HG03175 (cell line): ENCODE data around the gene HIVEP2.

Experiments used
- ATAC-seq: cut with Tn5 transposase; IDR thresholded peaks from one replicate; pipeline ENCODE4 v1.9.1; 2021; ENCODE audit warnings: mild to moderate bottlenecking, moderate library complexity; ENCODE audit not compliant: unreplicated experiment

Gene HIVEP2

DNA sequence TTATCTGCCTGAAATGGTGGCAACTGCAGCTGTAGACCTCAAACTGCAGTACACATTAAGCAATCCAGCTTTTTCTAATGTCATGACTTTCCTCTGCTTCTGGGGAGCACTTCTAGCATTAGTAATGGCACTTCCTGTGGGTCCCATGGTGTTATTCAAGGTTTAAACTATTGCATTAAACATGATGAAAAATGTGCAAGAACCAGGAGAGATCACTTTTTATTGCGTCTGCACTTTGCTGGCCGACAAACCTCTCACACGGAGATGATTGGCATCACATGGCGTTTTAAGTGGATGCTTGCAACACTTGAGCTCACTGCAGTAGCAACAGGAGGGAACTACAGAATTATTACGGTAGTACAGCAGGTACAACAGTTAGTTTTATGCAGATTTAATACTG lies 148.4 kb downstream of the HIVEP2 start:
- ATAC-seq = no peak

DNA sequence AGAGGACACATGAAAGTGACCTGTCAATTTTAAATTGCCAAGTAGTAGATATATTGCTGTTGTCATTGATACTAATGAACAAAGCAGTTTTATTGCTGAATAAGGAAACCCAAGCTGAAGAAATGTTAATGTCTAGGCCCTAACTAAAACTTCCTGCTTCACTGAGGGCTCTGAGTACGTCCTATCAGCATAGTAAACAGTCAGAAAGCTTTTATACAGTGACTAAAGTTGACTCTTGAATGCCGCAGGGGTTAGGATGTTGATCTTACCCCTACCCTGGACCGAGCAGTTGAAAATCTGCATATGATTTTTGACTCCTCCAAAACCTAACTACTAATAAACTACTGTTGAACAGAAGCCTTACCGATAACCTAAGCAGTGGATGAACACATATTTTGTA lies 149.0 kb downstream of the HIVEP2 start:
- ATAC-seq = no peak

DNA sequence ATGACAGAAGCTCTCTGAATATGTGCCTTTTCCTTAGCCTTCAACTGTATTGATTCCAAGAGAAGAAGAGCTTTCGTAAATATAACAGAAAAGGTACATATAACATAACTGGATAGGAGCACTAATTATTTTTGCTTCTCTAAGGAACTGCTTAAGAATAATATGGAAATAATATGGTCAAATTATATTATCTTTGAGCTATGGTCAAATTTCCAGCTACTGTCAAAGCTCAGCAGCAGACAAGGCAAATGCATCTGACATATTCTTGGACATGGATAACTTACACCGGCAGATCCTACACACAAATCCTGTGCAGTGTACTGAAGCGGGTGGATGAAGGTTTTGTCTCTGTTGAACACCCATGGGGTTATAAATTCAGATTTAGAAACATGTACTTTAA lies 150.6 kb downstream of the HIVEP2 start:
- ATAC-seq = no peak

- ATAC-seq = no peak
These were observed 154.7 kb downstream of the HIVEP2 start for GRCh38 chr6:142790257-142790656.

GRCh38 chr6:142787422-142787821 lies 157.6 kb downstream of the HIVEP2 start:
- no peak for ATAC-seq

DNA sequence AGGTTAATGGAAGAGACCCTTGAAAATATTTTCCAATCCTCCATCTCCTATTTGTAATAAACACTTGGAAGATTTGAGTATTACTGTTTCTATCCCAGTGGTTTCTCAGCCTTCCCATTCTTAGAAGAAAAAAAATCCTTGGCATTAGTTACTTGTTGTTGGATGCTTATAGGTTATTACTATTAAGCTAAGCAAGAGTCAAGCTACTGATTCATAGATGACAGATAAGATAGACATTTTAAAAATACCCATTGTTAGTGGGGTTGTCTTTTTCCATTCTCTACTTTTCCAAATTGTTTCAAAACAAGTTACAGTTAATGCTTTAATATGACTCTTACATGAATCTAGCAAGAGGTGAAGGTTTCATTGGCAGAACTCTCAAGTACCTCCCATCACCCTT lies 158.5 kb downstream of the HIVEP2 start:
- ATAC-seq = no peak

- ATAC-seq = peak; percentile 99
These were observed 160.6 kb downstream of the HIVEP2 start for GRCh38 chr6:142784344-142784743.

DNA sequence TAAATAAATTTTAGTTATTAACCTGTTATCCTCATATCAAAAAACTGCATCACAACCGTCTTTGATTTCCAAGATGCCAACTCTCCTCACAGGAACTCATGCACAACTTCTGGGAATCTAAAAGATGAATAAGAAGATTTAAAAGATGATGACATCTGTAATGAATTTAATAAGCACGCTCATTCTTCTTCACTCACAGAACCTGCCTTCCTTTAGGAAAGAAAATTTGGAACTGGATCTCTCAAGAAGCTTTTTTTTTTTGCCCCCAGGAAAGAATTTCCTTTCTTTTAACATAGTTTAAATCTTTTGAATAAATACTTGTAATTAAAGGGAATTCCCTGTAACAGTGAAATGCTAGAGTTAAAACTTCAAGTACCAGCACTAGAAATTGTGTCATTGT lies 161.5 kb downstream of the HIVEP2 start:
- no peak for ATAC-seq

GRCh38 chr6:142781129-142781528 lies 163.8 kb downstream of the HIVEP2 start:
- ATAC-seq = no peak

- no peak for ATAC-seq
These were observed 170.9 kb downstream of the HIVEP2 start for GRCh38 chr6:142773859-142774648.

DNA sequence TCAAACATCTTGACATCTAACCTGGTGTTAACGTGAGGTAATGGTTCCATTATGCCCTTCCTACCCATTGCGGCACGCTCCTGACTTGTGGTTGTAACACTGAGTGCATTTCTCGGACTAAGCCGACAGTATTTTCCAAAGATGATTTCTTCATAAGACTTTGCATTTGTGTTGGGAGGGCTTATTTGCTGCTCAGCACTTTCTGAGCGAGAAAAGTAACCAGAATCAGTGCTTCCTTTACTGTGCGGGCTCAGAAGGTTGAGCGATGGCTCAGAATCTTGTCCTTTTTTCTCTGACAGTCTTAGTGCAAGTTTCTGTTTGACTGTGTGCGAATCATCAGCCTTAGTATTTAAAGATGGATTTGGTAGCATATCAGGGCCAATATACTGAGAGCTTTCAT lies 171.7 kb downstream of the HIVEP2 start:
- ATAC-seq = no peak

DNA sequence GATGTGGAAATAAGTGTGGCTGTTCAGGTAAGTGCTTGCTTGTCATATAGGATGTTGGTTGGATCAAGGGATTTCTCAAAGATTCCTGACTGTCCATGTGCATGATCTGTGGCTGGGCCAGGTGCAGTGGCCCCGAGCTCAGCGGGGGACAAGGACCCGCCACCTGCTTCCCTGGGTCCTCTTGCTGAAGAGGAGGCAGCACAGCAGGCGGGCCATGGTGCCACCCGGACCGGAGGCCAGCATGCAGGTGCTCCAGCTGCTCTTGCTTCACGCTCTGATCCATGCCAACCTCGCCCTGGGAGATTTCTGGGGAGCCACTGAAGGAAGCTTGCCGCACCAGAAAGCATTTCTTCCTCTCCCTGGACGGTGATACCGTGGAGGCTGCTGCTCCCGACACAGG lies 173.8 kb downstream of the HIVEP2 start:
- ATAC-seq = no peak

DNA sequence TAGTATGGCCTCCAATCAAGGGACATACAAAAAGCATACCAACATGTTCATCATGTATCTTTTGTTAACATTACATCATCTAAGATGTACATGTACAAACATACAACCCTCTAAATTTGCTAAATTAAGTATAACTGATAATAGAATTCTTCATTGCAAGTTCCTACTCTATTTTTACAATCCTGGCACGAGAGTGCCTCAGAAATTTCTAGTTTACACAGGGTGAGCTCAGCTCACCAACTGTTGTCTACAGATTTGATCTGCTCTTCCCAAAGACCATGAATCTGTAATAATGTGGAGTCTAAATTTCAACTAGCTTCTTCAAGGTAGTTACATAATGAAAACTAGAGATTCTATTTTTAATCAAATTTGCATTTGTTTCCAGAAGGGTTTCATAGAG lies 179.7 kb downstream of the HIVEP2 start:
- ATAC-seq = no peak

GRCh38 chr6:142764311-142764710 lies 180.7 kb downstream of the HIVEP2 start:
- no peak for ATAC-seq

DNA sequence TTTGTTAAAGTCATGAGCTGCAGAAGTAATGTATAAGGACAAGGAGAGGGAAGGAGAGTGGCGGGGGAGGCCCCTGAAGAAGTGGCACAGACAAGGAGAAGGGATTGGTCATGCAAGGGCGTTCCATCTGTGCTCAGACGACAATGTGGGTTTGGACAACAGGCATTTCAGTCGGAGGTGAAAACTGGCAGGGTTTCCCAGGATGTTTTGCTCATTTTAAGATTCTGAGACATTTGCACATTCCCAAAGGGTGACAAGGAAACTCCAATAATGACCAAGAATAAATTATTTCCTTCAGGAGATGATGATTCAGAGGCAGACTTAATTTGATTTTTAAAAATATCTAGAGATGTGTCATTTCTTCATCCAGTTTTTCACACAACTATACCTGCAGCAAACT lies 181.8 kb downstream of the HIVEP2 start:
- ATAC-seq = no peak

- ATAC-seq = no peak
These were observed 183.2 kb downstream of the HIVEP2 start for GRCh38 chr6:142761756-142762155.

- no peak for ATAC-seq
These were observed 184.8 kb downstream of the HIVEP2 start for GRCh38 chr6:142760152-142760551.

GRCh38 chr6:142758629-142759025 lies 186.3 kb downstream of the HIVEP2 start:
- ATAC-seq = no peak

- ATAC-seq = no peak
These were observed 186.9 kb downstream of the HIVEP2 start for GRCh38 chr6:142757852-142758628.

- no peak for ATAC-seq
These were observed 188.8 kb downstream of the HIVEP2 start for GRCh38 chr6:142756215-142756630.

GRCh38 chr6:142753196-142753595 lies 191.8 kb downstream of the HIVEP2 start:
- ATAC-seq = no peak

DNA sequence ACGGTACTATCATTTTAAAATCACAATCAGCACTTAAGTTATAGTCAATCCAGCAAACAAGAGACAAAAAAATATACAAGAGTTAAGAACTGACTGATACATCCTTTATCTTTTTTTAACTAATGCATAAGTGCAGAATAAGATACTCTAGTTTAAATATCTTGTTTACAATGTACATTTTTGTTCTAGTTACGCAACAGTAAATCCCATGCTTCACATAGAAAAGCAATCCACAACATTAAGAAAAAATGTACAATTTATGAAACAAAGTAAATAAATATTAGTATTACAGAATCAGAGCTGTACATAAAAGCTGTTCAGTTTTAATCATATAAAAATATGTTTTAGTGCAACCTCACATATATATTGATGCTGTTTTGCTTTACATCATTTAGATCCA lies 192.6 kb downstream of the HIVEP2 start:
- no peak for ATAC-seq
